Epidermal melanocyte (primary cell): Measurements from ENCODE around the gene NOS1AP.

Source experiments
- DNase-seq: peaks from one replicate; pipeline ENCODE4 v3.0.0; 2011; ENCODE audit warnings: low spot score; ENCODE audit not compliant: insufficient read length

Gene NOS1AP

DNA sequence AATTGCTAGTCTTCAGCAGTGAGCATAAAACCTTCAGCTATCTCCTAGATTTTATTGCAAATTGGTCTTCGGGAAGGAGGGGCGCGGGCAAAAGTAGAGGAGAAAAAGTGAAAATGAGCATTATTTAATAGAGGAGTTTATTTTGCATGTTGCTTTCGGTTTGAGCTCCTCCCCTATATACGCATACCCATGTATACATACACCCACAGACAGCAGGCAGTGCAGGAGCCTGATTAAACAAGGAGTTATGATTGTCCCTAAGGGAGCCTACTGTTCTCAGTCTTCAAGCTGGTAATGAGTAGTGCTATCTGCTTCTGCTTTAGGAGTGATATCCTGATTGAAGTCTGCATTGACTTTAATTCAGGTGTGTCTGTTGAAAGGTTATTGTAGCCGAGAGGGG is 173.3 kb downstream of the NOS1AP start:
- no peak for DNase-seq

DNA sequence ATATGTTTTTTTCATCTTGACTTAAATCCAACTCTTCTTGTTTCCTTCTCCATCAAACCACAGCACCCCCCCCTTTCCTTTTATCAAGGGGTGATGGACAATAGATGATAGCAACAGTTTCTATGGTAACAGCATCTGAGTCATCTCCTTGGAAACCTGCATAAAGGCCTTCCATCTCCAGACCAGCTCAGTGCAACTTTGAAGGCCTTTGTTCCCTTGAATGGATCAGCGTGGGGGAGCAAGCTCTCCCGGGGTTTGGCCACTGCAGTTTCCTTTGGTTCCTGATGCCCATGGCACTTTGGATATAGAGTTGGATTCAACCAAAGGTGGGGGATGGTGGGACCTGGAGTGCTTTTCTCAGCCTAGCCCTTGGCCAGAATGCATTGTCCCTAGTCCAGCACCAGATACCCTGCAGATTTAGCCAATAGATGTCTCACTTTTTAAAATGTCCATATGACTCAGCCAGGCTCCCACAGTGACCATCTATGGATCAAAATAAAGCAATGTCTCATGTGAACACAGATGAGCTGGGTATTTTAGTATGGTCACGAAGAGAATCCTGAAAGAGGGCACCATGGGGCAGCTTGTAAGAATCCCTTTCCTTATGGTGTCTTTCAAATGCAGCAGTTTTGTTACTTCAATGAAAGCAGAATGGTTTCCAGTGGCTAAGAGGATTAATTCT is 179.5 kb downstream of the NOS1AP start:
- no peak for DNase-seq

DNA sequence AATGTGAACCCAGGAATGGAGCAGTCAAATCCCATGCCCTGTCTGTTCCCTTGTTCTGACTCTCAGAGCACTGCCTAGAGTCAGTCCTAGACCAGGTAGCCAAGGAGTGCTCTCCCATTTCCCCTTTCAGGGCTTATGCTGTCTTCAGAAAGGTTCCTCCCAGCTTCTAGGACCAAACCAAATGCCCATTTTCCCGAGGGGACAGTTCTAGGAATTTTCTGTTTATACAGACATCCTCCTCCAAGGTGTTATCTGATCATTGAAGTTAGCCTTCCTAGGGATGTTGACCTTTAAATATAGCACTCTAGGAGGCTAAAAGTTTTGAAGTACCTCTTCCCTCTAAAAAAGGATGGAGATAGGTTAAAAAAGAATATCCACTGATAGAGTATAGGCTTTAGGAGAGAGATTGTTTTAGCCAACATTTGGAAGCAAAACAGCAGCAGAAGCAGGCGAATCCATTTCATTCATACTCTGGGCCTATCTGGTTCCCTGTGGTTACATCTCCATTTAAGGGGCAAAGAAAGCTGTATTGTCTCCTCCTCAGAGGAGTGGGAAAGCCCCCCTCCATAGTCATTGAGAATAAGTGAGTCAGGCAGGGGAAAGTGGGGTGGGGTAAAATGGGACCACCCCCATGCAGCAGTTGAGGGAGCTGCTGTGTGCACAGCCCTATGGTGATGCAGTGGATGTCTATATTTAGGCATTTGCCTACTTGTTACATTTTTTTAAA is 180.7 kb downstream of the NOS1AP start:
- DNase-seq: no peak

DNA sequence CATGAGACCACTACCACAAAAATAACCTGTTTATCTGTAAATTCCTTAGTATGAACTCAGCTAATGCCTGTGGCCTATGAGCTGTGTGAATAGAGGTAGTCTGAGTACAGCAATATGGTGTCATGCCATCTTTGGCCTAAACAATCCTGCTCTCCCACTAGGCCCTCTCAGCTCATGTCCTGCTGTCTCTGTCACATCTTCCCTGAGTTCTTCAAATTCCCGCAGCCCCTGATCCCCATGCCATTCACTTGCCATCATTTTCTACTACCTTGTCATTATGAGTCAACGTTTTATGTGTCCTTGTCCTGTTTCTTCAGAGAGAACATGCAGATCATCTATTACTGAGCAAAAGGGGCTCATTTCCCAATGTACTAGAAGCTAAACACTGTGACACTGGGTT is 181.6 kb downstream of the NOS1AP start:
- DNase-seq: no peak

DNA sequence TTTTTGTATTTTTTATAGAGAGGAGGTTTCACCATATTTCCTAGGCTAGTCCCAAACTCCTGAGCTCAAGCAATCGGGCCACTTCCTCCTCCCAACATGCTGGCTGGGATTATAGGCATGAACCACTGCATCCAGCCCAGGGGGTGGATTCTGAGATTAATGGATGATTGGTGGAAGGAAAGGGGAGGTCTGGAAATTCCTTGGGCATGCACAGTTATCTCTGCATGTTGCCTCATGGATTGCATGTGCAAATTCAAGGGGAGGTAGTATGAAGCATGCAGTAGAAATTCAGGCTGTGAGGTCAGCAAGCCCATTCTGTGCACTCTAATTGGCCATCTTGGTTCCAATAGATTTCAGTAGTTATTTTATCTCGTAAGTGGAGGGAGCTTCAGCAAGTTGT is 182.7 kb downstream of the NOS1AP start:
- DNase-seq: no peak

DNA sequence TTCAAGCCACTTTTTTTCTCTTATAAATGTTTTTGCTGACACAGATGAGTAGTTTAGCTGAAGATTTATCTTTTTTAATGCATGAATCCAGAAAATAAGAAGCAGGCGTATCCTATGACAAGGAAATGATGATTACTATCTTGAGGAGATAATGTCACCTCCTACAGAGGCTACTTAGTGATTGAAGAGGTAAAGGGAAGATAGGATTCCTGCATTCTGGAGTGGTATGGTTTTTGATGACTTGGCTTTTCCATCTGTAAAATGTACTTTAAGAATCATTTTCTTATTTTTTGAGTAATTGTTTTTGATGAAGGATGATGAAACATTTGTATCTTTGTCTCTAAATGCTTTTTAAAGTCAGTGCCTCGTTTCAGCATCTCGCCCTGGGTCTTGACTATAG is 184.3 kb downstream of the NOS1AP start:
- DNase-seq: no peak

DNA sequence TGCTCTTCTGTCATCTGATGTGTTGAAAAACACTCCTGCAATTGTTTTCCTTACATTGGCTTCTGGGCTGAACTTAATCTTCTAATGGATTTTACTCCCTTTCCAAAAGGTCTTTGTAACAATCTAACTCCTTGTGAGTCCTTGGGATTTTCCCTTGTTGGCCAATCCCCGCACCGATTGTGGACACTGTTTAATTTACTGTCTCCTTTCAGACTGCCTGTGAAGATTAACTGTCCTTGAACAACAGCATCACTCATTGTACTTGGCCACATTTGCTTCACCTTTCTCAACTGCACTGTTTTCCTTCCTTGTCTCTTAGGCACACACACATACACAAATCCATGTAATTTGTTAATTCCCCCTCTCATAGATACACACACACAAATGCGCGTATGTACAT is 186.8 kb downstream of the NOS1AP start:
- DNase-seq: no peak

DNA sequence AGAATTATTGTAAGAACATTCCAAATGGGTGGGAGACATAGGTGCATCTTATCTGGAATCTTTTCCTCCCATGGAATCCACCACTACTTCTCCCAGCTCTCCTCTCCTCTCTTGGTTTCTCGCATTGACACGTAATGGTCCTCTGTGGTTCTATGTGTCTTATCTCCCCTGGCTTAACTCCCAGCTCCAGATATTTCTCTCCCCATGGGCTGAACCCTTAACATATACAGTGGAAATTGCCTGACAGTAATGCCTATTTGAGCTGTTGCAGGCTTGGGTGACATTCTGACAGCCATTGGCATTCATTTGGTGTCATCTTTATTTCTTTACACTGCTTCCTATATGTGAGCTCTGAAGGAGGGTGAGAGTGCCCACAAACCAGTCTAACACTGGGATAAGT is 188.9 kb downstream of the NOS1AP start:
- DNase-seq: no peak

DNA sequence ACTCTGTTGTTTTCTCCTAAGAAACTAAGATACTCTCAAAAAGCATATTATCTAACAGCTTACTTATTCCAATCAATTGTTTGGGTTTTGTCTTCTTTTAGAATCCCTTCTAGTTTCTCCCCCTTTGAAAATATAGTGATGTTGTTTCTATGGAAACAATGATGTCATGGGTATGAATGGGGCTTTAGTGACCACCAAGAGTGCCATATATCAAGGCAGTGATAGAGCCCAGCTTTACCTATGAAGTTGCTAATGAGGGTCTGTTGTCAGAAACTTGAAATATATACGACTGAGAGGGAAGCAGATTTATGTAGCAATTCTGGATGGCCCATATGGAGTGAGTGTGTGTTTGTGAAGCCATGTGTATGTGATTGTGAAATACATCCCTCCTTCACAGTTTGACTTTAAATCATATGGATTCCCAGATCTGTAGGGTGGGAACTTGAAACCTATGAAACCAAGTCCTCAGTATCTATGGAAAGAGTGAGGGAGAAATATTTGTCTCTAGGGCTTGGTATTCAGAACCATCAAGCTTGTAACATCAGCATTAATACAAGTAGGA is 190.5 kb downstream of the NOS1AP start:
- no peak for DNase-seq

DNA sequence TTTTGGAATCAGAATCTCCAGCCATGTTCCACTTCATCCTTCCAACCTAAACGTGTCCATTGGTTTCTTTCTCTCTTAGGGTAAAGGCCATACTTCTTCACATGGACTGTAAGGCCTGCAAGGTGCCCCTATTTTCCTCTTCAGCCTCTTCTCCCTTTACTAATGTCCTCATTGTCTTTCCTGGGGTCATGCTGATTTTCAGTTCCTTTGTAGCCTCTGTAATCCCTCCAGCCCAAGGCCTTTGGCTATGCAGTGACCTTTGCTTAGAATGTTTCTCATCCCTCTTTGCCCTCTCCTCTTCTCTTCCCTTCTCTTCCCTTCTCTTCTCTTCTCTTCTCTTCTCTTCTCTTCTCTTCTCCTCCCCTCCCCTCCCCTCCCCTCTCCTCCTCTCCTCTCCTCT is 194.6 kb downstream of the NOS1AP start:
- DNase-seq: no peak

DNA sequence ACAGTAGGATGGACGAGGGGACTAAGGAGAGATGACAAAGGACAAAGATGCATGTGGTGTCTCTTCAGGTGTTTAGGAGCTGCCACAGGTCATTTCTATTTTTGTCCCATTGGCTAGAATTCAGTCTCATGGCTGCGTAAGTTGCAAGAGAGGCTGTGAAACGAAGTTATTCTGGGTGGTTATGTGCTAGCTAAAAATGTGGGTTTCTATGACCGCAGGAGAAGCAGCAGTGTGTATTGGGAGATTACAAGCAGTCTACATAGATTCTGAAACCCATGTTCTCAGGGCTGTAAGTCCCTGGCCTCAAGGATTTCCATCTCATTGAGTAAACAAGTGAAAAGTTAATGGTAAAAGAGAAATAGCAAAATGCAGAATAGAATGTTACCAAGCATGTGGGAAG is 196.5 kb downstream of the NOS1AP start:
- DNase-seq: no peak

DNA sequence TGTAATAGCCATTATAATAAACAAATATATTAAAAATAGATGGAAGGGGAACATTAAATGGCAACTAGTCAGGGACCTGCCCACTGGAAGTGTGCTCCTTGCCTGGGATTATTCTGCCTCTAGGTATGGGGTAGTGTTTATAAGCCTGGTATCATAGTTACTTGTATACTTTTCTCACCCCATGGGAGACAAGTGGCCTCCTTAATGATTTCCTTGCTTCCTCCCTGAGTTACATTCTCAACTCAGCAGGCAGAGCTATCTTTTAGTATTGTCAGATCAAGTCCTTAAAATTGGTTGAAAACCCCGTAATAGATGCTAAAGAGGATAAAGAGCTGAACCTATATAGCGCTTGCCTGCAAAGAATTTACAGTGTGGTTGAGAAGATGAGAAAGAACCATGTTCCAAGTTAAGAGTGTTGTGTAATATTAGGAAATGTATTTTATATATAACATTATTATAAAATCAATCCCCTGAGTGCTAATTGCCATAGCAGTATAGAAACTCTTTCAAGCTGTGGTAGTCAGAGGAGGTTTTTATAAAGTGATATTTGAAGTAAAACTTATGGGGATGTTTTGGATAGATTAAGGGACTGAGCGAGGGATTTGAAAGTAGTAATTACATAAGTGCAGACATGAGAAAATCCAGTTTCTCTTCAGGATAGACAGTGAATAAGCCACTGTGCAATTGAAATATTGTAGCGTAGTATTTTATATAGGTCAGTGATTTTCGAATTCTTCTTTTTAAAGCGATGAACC is 200.7 kb downstream of the NOS1AP start:
- DNase-seq: no peak

DNA sequence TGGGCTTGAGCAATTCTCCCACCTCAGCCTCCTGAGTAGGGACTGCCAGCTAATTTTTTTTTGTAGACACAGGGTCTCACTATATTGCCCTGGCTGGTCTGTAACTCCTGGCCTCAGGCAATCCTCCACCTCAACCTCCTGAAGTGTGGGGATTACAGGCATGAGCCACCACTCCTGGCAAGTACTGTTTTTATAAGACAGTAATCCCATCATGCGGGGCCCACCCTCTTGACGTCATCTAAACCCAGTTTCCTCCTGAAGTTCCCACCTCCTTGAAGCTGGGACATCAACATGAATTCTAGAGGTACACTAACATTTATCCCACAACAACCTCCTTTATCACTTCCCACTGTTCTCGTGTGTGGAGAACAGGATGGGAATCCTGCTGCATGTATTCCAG is 202.5 kb downstream of the NOS1AP start:
- no peak for DNase-seq

DNA sequence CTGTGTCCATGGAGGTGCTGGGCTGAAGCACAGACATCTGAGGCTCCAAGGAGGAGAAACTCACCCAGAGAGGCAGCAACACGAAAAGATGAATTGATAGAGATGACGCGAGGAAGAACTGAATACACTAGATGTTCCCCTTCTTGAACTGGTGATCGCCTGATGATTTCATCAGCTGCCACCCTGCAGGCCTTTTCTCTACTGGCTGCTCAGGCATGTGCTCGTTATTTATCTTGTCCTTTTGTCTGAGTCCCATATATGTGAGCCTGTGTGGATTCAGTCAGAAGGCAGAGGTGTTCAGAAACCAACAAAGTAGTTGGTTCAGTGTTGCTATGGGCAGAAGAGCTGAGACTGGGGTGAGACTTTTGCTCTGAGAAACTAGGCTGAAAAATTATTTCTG is 202.9 kb downstream of the NOS1AP start:
- DNase-seq: no peak

DNA sequence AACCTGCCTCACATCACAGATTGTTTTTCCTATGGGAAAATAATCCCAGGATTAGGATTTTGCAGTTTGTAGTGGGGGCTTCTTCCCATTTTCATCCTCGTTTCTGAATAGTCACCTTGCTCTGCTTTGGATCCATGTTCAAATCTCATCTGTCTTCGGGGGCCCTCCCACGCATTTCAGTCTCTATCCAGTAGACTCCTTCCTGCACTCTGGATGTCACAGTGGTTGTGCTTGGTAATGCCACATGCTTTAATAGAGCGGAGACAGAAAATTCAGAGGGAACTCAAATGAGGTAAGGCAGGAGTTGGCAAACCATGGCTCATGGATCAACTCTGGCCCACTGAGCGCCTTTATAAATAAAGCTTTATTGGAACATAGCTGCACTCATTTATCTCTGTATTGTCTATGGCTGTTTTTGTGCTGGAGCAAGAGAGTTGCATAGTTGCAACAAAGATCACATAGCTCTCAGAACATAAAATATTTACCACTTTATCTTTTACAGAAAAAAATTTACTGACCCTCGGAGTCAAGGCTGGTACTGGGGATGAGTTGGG is 206.2 kb downstream of the NOS1AP start:
- DNase-seq: no peak

DNA sequence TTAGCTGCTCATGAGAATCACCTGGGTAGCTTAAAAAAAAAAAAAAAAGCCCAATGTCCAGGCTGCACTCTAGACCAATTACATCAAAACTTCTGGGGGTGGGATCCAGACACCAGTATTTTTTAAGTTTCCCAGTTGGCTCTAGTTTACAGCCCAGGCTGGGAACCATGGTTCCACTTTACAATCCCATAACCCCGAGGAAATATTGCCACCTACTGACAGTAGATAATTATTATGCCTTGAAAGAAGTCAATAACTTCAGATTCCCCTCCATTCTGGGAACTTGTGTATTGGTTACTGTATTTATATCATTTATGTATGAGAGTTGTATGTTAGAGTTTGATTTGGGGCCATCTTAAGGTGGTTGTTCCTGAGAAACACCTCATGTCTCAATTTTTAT is 207.0 kb downstream of the NOS1AP start:
- DNase-seq: no peak

DNA sequence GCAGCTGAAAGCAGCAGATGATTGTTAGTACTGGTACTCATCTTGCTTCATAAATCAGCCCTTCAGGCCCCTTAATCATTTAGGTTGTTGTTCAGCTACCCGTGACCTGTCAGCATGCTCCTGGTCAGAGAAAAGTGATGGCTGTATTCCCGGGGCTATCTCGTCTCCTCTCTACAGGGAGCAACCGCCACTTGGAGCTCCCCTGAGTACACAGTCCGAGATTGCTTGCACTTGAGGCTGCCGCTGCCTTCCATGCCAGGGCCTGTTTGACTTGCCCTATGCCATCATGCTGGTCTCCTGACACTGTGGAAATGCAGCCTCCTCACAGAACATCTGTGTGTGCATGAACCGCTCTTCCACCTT is 209.6 kb downstream of the NOS1AP start:
- DNase-seq: no peak

DNA sequence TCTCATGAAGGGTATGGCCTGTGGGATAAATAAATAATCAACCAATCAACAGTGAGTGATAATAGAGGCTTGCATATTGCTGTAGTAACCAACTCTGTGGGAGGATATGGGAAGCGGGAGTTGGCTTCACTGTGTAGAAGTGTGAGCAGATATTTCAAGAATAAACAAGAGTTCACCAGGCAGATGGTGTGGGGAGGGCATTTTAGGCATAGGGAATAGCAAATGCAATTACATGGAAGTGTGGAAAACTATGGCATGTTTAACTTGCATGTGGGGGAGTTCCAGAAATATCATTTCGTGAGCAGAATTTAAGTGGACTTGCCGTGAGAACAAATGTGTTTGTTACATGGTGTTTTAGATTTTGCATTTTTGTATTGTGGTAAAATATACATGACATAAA is 211.9 kb downstream of the NOS1AP start:
- DNase-seq: no peak

DNA sequence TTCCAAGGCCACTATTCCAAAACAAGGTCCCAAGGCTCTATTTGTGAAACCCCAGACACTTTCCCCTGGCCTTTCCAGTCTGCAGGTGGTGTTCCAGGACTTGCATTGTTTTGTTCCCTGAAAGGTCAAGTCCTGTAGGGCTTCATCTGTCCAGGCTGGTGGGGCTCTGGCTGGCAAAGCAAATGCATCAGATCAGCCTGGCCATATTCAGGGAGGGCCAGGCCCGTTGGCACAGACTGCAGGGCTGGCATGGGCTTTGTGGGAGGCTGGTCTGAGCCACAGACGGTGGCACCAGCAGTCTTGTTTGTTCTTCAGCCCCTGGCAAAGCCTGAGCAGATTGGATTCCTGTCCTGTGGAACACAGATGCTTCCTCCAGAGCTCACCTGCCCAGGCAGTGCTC is 214.2 kb downstream of the NOS1AP start:
- DNase-seq: no peak

DNA sequence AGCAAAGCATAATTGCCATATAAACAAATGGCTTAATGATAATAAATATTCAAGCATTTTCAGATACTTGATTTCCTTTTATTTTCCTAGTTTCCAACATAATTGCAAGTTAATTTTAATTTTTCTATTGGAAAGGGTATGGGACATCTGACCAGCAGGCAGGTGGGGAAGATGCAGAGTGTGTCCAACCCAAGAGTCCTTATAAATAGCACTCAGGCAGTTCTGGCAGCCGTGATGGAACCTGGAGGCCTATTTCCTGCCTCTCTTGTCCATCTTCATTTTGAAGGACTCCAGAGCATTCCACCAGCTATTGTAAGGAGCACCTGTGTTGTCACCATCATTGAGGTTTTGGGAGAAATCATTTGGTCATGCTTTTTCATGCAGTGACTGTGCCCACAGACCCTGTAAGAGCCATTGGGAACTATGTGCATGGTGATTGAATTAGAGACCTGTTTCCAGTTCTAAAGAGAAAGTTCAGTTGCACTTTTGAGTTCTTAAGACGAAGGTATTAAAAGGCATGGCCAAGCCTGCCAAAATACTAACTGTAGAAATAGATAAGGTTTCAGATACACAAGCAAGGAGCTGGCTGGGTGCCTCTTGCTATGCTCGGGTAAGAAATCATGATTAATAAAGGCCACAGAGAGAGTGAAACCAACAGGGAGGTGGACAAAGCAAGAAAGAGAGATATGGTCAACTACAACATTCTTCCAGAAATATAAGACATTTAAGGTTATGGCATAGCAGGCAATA is 214.9 kb downstream of the NOS1AP start:
- no peak for DNase-seq

DNA sequence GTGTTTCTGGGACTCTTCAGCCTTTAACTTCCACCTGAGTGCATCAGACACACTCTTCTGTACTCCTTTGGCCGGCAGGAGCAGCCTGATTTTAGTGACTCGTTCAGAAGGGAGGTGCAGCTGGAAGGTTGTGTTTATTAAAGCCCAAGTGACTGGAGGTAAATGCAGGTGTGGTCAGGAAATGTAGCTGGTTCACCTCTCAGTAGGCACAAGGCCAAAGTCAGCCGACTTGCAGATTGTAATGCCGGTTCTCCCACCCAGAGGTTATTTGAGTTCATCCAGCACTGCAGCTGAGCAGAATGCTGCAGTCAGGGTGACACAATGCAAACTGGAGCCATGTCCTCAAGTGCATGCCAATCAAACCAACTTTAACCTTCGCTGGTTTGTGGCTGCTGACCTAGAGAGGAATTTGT is 215.7 kb downstream of the NOS1AP start:
- no peak for DNase-seq
